ENCODE results near the gene MRPL1.

- TF ChIP-seq, protein P1, sequence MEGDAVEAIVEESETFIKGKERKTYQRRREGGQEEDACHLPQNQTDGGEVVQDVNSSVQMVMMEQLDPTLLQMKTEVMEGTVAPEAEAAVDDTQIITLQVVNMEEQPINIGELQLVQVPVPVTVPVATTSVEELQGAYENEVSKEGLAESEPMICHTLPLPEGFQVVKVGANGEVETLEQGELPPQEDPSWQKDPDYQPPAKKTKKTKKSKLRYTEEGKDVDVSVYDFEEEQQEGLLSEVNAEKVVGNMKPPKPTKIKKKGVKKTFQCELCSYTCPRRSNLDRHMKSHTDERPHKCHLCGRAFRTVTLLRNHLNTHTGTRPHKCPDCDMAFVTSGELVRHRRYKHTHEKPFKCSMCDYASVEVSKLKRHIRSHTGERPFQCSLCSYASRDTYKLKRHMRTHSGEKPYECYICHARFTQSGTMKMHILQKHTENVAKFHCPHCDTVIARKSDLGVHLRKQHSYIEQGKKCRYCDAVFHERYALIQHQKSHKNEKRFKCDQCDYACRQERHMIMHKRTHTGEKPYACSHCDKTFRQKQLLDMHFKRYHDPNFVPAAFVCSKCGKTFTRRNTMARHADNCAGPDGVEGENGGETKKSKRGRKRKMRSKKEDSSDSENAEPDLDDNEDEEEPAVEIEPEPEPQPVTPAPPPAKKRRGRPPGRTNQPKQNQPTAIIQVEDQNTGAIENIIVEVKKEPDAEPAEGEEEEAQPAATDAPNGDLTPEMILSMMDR (IDR thresholded peaks at IDR 0.05) = no peak
- no peak for TF ChIP-seq POLR2A (IDR thresholded peaks at IDR 0.05)
Observed at GRCh38 chr4:77911091-77911490, 48.5 kb downstream of the MRPL1 start.

Data from thyroid gland (tissue), 4 donors.